Brain microvascular endothelial cell (primary cell): ENCODE data around the gene ABCC4.
"Not testable (repeated sequence)": the region's sequence is repeated elsewhere in the genome, so short reads cannot be mapped to it uniquely, and the experiment has no call there.

Experiments
- DNase-seq: peaks from one replicate; pipeline ENCODE4 v3.0.0-alpha.2; 2020
- H3K27ac ChIP-seq: fragments of 250-450 bp; sonication (Bioruptor Pico); 2 replicates; pipeline ENCODE4 v1.5.1; 2020; ENCODE audit warnings: mild to moderate bottlenecking, moderate library complexity
- H3K27me3 ChIP-seq: fragments of 250-450 bp; sonication (Bioruptor Pico); replicated peaks from 2 replicates; pipeline ENCODE4 v1.5.1; 2020; ENCODE audit warnings: mild to moderate bottlenecking
- H3K36me3 ChIP-seq: fragments of 250-450 bp; sonication (Bioruptor Pico); replicated peaks from 2 replicates; pipeline ENCODE4 v1.5.1; 2020; ENCODE audit warnings: mild to moderate bottlenecking
- H3K4me3 ChIP-seq: 2 replicates; pipeline ENCODE4 v1.5.1; 2011; ENCODE audit warnings: low read depth, mild to moderate bottlenecking, control low read depth, low read length, moderate library complexity
- in situ Hi-C: cut with HindIII; loops from 2 replicates; pipeline ENCODE4 v1.10.0; 2017; ENCODE audit warnings: low sequenced_read_pairs, low pct_ligation_motif_present
- TF ChIP-seq, protein P1 (sequence below): IDR thresholded peaks from 2 replicates; pipeline ENCODE4 v1.5.1; 2011; ENCODE audit warnings: low read depth, mild to moderate bottlenecking, moderate library complexity, low read length, control low read depth, inconsistent platforms; ENCODE audit errors: missing control alignments

Gene ABCC4

GRCh38 chr13:95199896-95200295 is 101.4 kb downstream of the ABCC4 start:
- TF ChIP-seq, protein P1, sequence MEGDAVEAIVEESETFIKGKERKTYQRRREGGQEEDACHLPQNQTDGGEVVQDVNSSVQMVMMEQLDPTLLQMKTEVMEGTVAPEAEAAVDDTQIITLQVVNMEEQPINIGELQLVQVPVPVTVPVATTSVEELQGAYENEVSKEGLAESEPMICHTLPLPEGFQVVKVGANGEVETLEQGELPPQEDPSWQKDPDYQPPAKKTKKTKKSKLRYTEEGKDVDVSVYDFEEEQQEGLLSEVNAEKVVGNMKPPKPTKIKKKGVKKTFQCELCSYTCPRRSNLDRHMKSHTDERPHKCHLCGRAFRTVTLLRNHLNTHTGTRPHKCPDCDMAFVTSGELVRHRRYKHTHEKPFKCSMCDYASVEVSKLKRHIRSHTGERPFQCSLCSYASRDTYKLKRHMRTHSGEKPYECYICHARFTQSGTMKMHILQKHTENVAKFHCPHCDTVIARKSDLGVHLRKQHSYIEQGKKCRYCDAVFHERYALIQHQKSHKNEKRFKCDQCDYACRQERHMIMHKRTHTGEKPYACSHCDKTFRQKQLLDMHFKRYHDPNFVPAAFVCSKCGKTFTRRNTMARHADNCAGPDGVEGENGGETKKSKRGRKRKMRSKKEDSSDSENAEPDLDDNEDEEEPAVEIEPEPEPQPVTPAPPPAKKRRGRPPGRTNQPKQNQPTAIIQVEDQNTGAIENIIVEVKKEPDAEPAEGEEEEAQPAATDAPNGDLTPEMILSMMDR, result no peak
- in situ Hi-C loops, result no loop called here
- H3K27ac ChIP-seq, result no peak overlapping the region
- H3K36me3 ChIP-seq, result no peaks in the 10 kb centered on the region
- no peaks in the 10 kb centered on the region for H3K27me3 ChIP-seq
- no peak for DNase-seq
- no peak overlapping the region for H3K4me3 ChIP-seq

- H3K4me3 ChIP-seq, in situ Hi-C loops, DNase-seq, H3K27me3 ChIP-seq, H3K36me3 ChIP-seq, H3K27ac ChIP-seq: not testable (repeated sequence)
These were observed 102.6 kb downstream of the ABCC4 start for GRCh38 chr13:95198606-95199005.

DNA sequence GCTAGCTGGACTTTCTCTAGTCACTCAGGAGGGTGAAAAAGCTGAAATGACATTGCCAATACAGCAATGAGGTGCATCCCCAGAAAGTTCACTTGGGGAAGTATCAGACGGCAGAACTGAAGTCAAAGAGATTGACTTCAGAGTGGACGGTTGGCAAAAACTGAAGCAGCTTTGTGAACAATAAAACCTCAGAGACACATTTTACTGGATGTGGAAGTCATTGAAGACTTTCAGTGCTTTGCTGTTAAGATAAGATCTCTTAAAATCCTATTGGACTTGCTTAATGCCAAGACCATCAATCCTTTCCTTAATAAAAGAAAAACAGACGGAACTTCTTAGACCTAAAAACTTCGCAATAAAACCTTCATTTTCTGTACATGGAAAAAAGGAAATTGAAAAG is 103.7 kb downstream of the ABCC4 start:
- TF ChIP-seq, protein P1, result no peak
- Histone ChIP-seq H3K27me3 (no peaks in the 10 kb centered on the region), H3K36me3 (no peaks in the 10 kb centered on the region), H3K4me3 (no peak overlapping the region), H3K27ac (no peak overlapping the region)
- in situ Hi-C loops, result no loop called here
- DNase-seq, result no peak

DNA sequence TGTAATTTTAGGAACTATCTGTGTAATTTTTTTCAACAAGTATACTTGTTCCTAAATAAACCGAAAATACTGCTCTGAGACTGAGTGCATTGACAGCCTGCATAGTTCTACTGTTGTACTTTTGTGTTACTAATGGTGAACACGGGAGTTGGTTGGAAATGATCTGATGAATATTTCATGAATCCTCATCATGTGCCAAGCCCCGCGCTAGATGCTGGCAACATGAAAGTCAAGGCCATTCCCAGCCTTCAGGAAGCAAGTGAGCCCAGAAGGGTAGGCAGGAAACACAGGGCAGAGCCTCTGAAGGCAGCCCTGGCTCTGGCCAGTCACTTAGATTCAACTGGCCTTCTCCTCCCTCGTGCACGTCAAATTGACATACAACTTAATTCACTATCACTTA is 106.1 kb downstream of the ABCC4 start:
- Histone ChIP-seq H3K27ac (no peak overlapping the region), H3K27me3 (no peaks in the 10 kb centered on the region), H3K36me3 (no peaks in the 10 kb centered on the region), H3K4me3 (no peak overlapping the region)
- TF ChIP-seq, protein P1, result no peak
- no peak for DNase-seq
- in situ Hi-C loops, result no loop called here

GRCh38 chr13:95193509-95194230 is 107.6 kb downstream of the ABCC4 start:
- H3K27me3 ChIP-seq, result no peaks in the 10 kb centered on the region
- H3K36me3 ChIP-seq, result no peaks in the 10 kb centered on the region
- H3K27ac ChIP-seq, result no peak overlapping the region
- H3K4me3 ChIP-seq, result no peak overlapping the region
- TF ChIP-seq, protein P1, result no peak
- DNase-seq, result no peak
- in situ Hi-C loops, result no loop called here

DNA sequence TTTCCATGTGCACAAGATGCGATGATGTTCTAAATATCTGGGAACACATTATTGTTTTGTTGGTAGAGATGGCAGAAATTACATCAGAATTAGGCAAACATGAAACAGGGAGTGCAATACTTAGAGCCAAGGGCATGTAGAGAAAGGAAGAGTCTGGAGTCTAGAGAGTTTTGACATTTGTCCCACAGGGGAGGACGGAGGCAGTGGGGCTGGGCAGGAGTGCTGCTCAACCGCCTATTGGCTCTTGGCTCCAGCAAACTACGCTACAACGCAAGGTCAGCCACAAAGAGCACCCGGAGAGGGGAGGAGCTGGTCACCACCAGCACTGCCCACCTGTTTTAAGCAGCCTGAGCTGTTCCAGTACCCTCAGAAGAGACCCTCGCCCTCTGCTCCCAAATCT is 108.3 kb downstream of the ABCC4 start:
- DNase-seq, result no peak
- Histone ChIP-seq H3K36me3 (no peaks in the 10 kb centered on the region), H3K4me3 (no peak overlapping the region), H3K27me3 (no peaks in the 10 kb centered on the region), H3K27ac (no peak overlapping the region)
- TF ChIP-seq, protein P1, result no peak
- in situ Hi-C loops, result no loop called here

GRCh38 chr13:95192564-95192945 is 108.7 kb downstream of the ABCC4 start:
- DNase-seq, H3K27ac ChIP-seq, H3K27me3 ChIP-seq, H3K4me3 ChIP-seq, H3K36me3 ChIP-seq, in situ Hi-C loops: not testable (repeated sequence)
